T-helper 17 cell (primary cell): ENCODE measurements around the gene BMAL1. TPM values are rescaled to one million over a fixed set of nuclear protein-coding genes. Genes with fewer than 3 reads are reported as not detected.

Experiments used
- ATAC-seq: fragments of 150-1000 bp; cut with Tn5 transposase; 2 replicates; pipeline ENCODE4 v1.10.0; 2021; ENCODE audit warnings: mild to moderate bottlenecking, moderate library complexity
- DNase-seq, 3 donors: peaks; one replicate each; pipeline versions ENCODE4 v3.0.0 to v3.0.0-alpha.2; 2020 to 2021
- H3K9me3 ChIP-seq: one replicate; pipeline ENCODE4 v1.7.0; 2013; ENCODE audit warnings: low read length, mild to moderate bottlenecking; ENCODE audit not compliant: control insufficient read depth, poor library complexity, severe bottlenecking
- H3K27ac Mint-ChIP-seq: one replicate; pipeline ENCODE4 v1.8.0; 2022; ENCODE audit warnings: mild to moderate bottlenecking, moderate library complexity, mixed read lengths
- H3K27me3 Mint-ChIP-seq: one replicate; pipeline ENCODE4 v1.8.0; 2022; ENCODE audit warnings: mixed read lengths
- H3K36me3 Mint-ChIP-seq: one replicate; pipeline ENCODE4 v1.8.0; 2022; ENCODE audit warnings: low read depth, mixed read lengths
- H3K4me1 Mint-ChIP-seq: one replicate; pipeline ENCODE4 v1.8.0; 2022; ENCODE audit warnings: mild to moderate bottlenecking, mixed read lengths
- H3K4me3 Mint-ChIP-seq: one replicate; pipeline ENCODE4 v1.8.0; 2022; ENCODE audit warnings: mild to moderate bottlenecking, moderate library complexity, mixed read lengths
- total RNA-seq, 4 donors: library from RNA in 2 of 4; stranded (reverse) in 2 of 4; gene quantifications; one replicate each; pipeline ENCODE4 v1.2.3 and lab custom pipeline; 2022 to 2026

The BMAL1 gene
- total RNA-seq, 2 donors from 2014 or later, result 143 to 144 TPM

GRCh38 chr11:13303668-13304649, 26.4 kb downstream of the BMAL1 start:
- Mint-ChIP-seq H3K4me1 (peaks cover 51% of the 10 kb centered on the region), H3K36me3 (peaks cover 6% of the 10 kb centered on the region), H3K27me3 (no peaks in the 10 kb centered on the region), H3K4me3 (peak overlapping the region; percentile 79), H3K27ac (peak overlapping the region; percentile 73)
- DNase-seq, result no peak
- no peaks in the 10 kb centered on the region for H3K9me3 ChIP-seq
- ATAC-seq, result peak; percentile 41

- H3K36me3 Mint-ChIP-seq, result peaks cover 3% of the 10 kb centered on the region
- peak overlapping the region; percentile 79 for H3K4me3 Mint-ChIP-seq
- no peak overlapping the region for H3K27ac Mint-ChIP-seq
- H3K27me3 Mint-ChIP-seq, result no peaks in the 10 kb centered on the region
- H3K9me3 ChIP-seq, result no peaks in the 10 kb centered on the region
- DNase-seq, result no peak
- no peak for ATAC-seq
- peaks cover 48% of the 10 kb centered on the region for H3K4me1 Mint-ChIP-seq
These were observed 27.2 kb downstream of the BMAL1 start for GRCh38 chr11:13304655-13305335.

GRCh38 chr11:13308704-13309103, 31.1 kb downstream of the BMAL1 start:
- no peak overlapping the region for H3K4me3 Mint-ChIP-seq
- ATAC-seq, result peak; percentile 14

GRCh38 chr11:13309156-13309555, 31.6 kb downstream of the BMAL1 start:
- Mint-ChIP-seq H3K27me3 (no peaks in the 10 kb centered on the region), H3K4me1 (peaks cover 45% of the 10 kb centered on the region), H3K27ac (no peak overlapping the region), H3K36me3 (peaks cover 20% of the 10 kb centered on the region), H3K4me3 (no peak overlapping the region)
- DNase-seq (no peak), ATAC-seq (no peak)
- H3K9me3 ChIP-seq, result no peaks in the 10 kb centered on the region

More at GRCh38 chr11:13308704-13309103, 31.1 kb downstream of the BMAL1 start:
- Mint-ChIP-seq H3K27ac (no peak overlapping the region), H3K4me1 (peaks cover 45% of the 10 kb centered on the region), H3K27me3 (no peaks in the 10 kb centered on the region), H3K36me3 (peaks cover 22% of the 10 kb centered on the region)
- no peaks in the 10 kb centered on the region for H3K9me3 ChIP-seq
- DNase-seq, result no peak

GRCh38 chr11:13310443-13310842, 32.9 kb downstream of the BMAL1 start:
- H3K4me1 Mint-ChIP-seq, result peaks cover 54% of the 10 kb centered on the region
- H3K27ac Mint-ChIP-seq, result peak overlapping the region; percentile 91
- ATAC-seq (no peak), DNase-seq (no peak)
- H3K9me3 ChIP-seq, result no peaks in the 10 kb centered on the region
- peaks cover 23% of the 10 kb centered on the region for H3K36me3 Mint-ChIP-seq
- no peaks in the 10 kb centered on the region for H3K27me3 Mint-ChIP-seq
- H3K4me3 Mint-ChIP-seq, result peak overlapping the region; percentile 46

GRCh38 chr11:13311570-13311969, 34.0 kb downstream of the BMAL1 start:
- Mint-ChIP-seq H3K4me1 (peaks cover 66% of the 10 kb centered on the region), H3K36me3 (peaks cover 23% of the 10 kb centered on the region), H3K27ac (peak overlapping the region; percentile 91), H3K4me3 (peak overlapping the region; percentile 39), H3K27me3 (no peaks in the 10 kb centered on the region)
- ATAC-seq, result no peak
- DNase-seq, result no peak
- H3K9me3 ChIP-seq, result no peaks in the 10 kb centered on the region

GRCh38 chr11:13313005-13313819, 35.6 kb downstream of the BMAL1 start:
- no peaks in the 10 kb centered on the region for H3K9me3 ChIP-seq
- DNase-seq, result no peak
- Mint-ChIP-seq H3K4me1 (peaks cover 80% of the 10 kb centered on the region), H3K4me3 (peak overlapping the region; percentile 78), H3K27ac (peak overlapping the region; percentile 91), H3K36me3 (peaks cover 23% of the 10 kb centered on the region), H3K27me3 (no peaks in the 10 kb centered on the region)
- ATAC-seq, result no peak

- DNase-seq (no peak), ATAC-seq (no peak)
- peaks cover 22% of the 10 kb centered on the region for H3K36me3 Mint-ChIP-seq
- H3K27ac Mint-ChIP-seq, result peak overlapping the region; percentile 91
- H3K9me3 ChIP-seq, result no peaks in the 10 kb centered on the region
- H3K27me3 Mint-ChIP-seq, result no peaks in the 10 kb centered on the region
- H3K4me3 Mint-ChIP-seq, result peak overlapping the region; percentile 8
- H3K4me1 Mint-ChIP-seq, result peaks cover 85% of the 10 kb centered on the region
These were observed 37.2 kb downstream of the BMAL1 start for GRCh38 chr11:13314676-13315394.

- Mint-ChIP-seq H3K4me3 (peak overlapping the region; percentile 25), H3K27me3 (no peaks in the 10 kb centered on the region), H3K36me3 (peaks cover 16% of the 10 kb centered on the region), H3K4me1 (peaks cover 86% of the 10 kb centered on the region), H3K27ac (peak overlapping the region; percentile 91)
- ATAC-seq (peak; percentile 33), DNase-seq (no peak)
- no peaks in the 10 kb centered on the region for H3K9me3 ChIP-seq
These were observed 38.2 kb downstream of the BMAL1 start for GRCh38 chr11:13315517-13316432.

- peaks cover 85% of the 10 kb centered on the region for H3K4me1 Mint-ChIP-seq
These were observed 39.0 kb downstream of the BMAL1 start for GRCh38 chr11:13316528-13316961.

GRCh38 chr11:13317293-13318080, 39.9 kb downstream of the BMAL1 start:
- Mint-ChIP-seq H3K27ac (peak overlapping the region; percentile 91), H3K4me1 (peaks cover 87% of the 10 kb centered on the region), H3K4me3 (peak overlapping the region; percentile 39), H3K36me3 (peaks cover 8% of the 10 kb centered on the region), H3K27me3 (no peaks in the 10 kb centered on the region)
- ATAC-seq, result no peak
- H3K9me3 ChIP-seq, result no peaks in the 10 kb centered on the region
- DNase-seq, result no peak

More at GRCh38 chr11:13316528-13316961, 39.0 kb downstream of the BMAL1 start:
- peaks cover 9% of the 10 kb centered on the region for H3K36me3 Mint-ChIP-seq
- ATAC-seq (peak; percentile 19), DNase-seq (no peak)
- no peaks in the 10 kb centered on the region for H3K9me3 ChIP-seq
- H3K4me3 Mint-ChIP-seq, result peak overlapping the region; percentile 41
- H3K27me3 Mint-ChIP-seq, result no peaks in the 10 kb centered on the region
- peak overlapping the region; percentile 91 for H3K27ac Mint-ChIP-seq
